KBM-7 (cell line): ENCODE data around the gene XXYLT1.

Source experiments
- DNase-seq: peaks from one replicate; pipeline ENCODE4 v3.0.0-alpha.2; 2015
- in situ Hi-C: fragments of 300-500 bp; cut with MboI; formaldehyde crosslinking; loops from 2 replicates; pipeline ENCODE4 v1.14.3; 2020; ENCODE audit warnings: low sequenced_read_pairs, low pct_unique_long_range_greater_than_20kb, mixed read lengths

Gene XXYLT1

GRCh38 chr3:195129644-195130492 lies 141.1 kb downstream of the XXYLT1 start:
- no peak for DNase-seq
- in situ Hi-C loops: no loop called here

GRCh38 chr3:195129072-195129643 lies 141.8 kb downstream of the XXYLT1 start:
- no peak for DNase-seq
- in situ Hi-C loops: no loop called here

- no peak for DNase-seq
- in situ Hi-C loops: no loop called here
Measured at GRCh38 chr3:195128255-195129071, 142.5 kb downstream of the XXYLT1 start.

- in situ Hi-C loops: no loop called here
- no peak for DNase-seq
Measured at GRCh38 chr3:195126056-195126605, 144.8 kb downstream of the XXYLT1 start.

- DNase-seq: no peak
- in situ Hi-C loops: no loop called here
Measured at GRCh38 chr3:195125646-195126045, 145.3 kb downstream of the XXYLT1 start.

GRCh38 chr3:195124378-195124992 lies 146.5 kb downstream of the XXYLT1 start:
- in situ Hi-C loops: loop anchor here (25.0 kb wide), 1 partner anchor 437 kb away; the partner anchor contains the start of gene FAM43A
- no peak for DNase-seq

- in situ Hi-C loops: loop anchor here (25.0 kb wide), 1 partner anchor 436 kb away; the partner anchor contains the start of gene FAM43A
Measured at GRCh38 chr3:195123281-195123691, 147.7 kb downstream of the XXYLT1 start.

GRCh38 chr3:195122261-195122660 lies 148.7 kb downstream of the XXYLT1 start:
- in situ Hi-C loops: loop anchor here (25.0 kb wide), 1 partner anchor 435 kb away; the partner anchor contains the start of gene FAM43A
- no peak for DNase-seq

More at GRCh38 chr3:195123281-195123691, 147.7 kb downstream of the XXYLT1 start:
- DNase-seq: no peak

- in situ Hi-C loops: loop anchor here (25.0 kb wide), 1 partner anchor 433 kb away; the partner anchor contains the start of gene FAM43A
- no peak for DNase-seq
Measured at GRCh38 chr3:195120267-195120601, 150.7 kb downstream of the XXYLT1 start.

- DNase-seq: no peak
- in situ Hi-C loops: loop anchor here (25.0 kb wide), 1 partner anchor 432 kb away; the partner anchor contains the start of gene FAM43A
Measured at GRCh38 chr3:195119461-195120266, 151.3 kb downstream of the XXYLT1 start.

- DNase-seq: no peak
- in situ Hi-C loops: loop anchor here (25.0 kb wide), 1 partner anchor 431 kb away; the partner anchor contains the start of gene FAM43A
Measured at GRCh38 chr3:195118671-195119070, 152.3 kb downstream of the XXYLT1 start.

- in situ Hi-C loops: loop anchor here (25.0 kb wide), 1 partner anchor 431 kb away; the partner anchor contains the start of gene FAM43A
- peak; percentile 90 for DNase-seq
Measured at GRCh38 chr3:195117978-195118581, 152.9 kb downstream of the XXYLT1 start.

- in situ Hi-C loops: loop anchor here (25.0 kb wide), 1 partner anchor 429 kb away; the partner anchor contains the start of gene FAM43A
Measured at GRCh38 chr3:195116407-195117185, 154.4 kb downstream of the XXYLT1 start.

GRCh38 chr3:195115600-195116406 lies 155.2 kb downstream of the XXYLT1 start:
- in situ Hi-C loops: loop anchor here (25.0 kb wide), 1 partner anchor 429 kb away; the partner anchor contains the start of gene FAM43A
- no peak for DNase-seq

More at GRCh38 chr3:195116407-195117185, 154.4 kb downstream of the XXYLT1 start:
- DNase-seq: no peak

GRCh38 chr3:195114786-195115599 lies 156.0 kb downstream of the XXYLT1 start:
- in situ Hi-C loops: loop anchor here (25.0 kb wide), 1 partner anchor 428 kb away; the partner anchor contains the start of gene FAM43A
- DNase-seq: no peak
